SHP77 treated with DMSO at 0.1 percent for 48 hours (cell line): ENCODE measurements around the gene FBXO44.
"Not testable (repeated sequence)": the region's sequence is repeated elsewhere in the genome, so short reads cannot be mapped to it uniquely, and the experiment has no call there.

Experiments used
- DNase-seq: peaks from one replicate; lab custom pipeline; 2025; lab: John Stamatoyannopoulos, UW

FBXO44 gene

GRCh38 chr1:11640101-11640500 lies 14.6 kb upstream of the FBXO44 start:
- DNase-seq: no peak

- DNase-seq: no peak
These were observed 13.7 kb upstream of the FBXO44 start for GRCh38 chr1:11640944-11641343.

- no peak for DNase-seq
These were observed 12.8 kb upstream of the FBXO44 start for GRCh38 chr1:11641776-11642305.

- DNase-seq: not testable (repeated sequence)
These were observed 12.2 kb upstream of the FBXO44 start for GRCh38 chr1:11642418-11643017.

GRCh38 chr1:11643782-11644181 lies 10.9 kb upstream of the FBXO44 start:
- no peak for DNase-seq

GRCh38 chr1:11645270-11645669 lies 9.4 kb upstream of the FBXO44 start:
- DNase-seq: no peak

- DNase-seq: peak; percentile 77
These were observed 8.9 kb upstream of the FBXO44 start for GRCh38 chr1:11645670-11646265.

GRCh38 chr1:11646317-11646716 lies 8.4 kb upstream of the FBXO44 start:
- DNase-seq: no peak

GRCh38 chr1:11647333-11647732 lies 7.3 kb upstream of the FBXO44 start:
- DNase-seq: no peak

- no peak for DNase-seq
These were observed 6.6 kb upstream of the FBXO44 start for GRCh38 chr1:11648039-11648438.

GRCh38 chr1:11648732-11649158 lies 5.9 kb upstream of the FBXO44 start:
- DNase-seq: no peak

GRCh38 chr1:11649237-11649623 lies 5.4 kb upstream of the FBXO44 start:
- DNase-seq: no peak

GRCh38 chr1:11649624-11650330 lies 4.9 kb upstream of the FBXO44 start:
- no peak for DNase-seq

- DNase-seq: peak; percentile 57
These were observed 4.2 kb upstream of the FBXO44 start for GRCh38 chr1:11650331-11650991.

- DNase-seq: no peak
These were observed 3.7 kb upstream of the FBXO44 start for GRCh38 chr1:11651017-11651416.

- DNase-seq: no peak
These were observed 2.4 kb upstream of the FBXO44 start for GRCh38 chr1:11652203-11652780.

- no peak for DNase-seq
These were observed 1.4 kb upstream of the FBXO44 start for GRCh38 chr1:11653101-11653860.

GRCh38 chr1:11653861-11654136 lies 878 bp upstream of the FBXO44 start:
- DNase-seq: no peak

- DNase-seq: no peak
These were observed 497 bp downstream of the FBXO44 start for GRCh38 chr1:11654939-11655808.

- DNase-seq: no peak
These were observed 3.0 kb downstream of the FBXO44 start for GRCh38 chr1:11657654-11658053.

GRCh38 chr1:11658542-11658941 lies 3.9 kb downstream of the FBXO44 start:
- no peak for DNase-seq
